CD4-positive, CD25-positive, alpha-beta regulatory T cell (primary cell): ENCODE results near the gene LSP1. TPM values are rescaled to one million over a fixed set of nuclear protein-coding genes. Genes with fewer than 3 reads are reported as not detected.

Source experiments
- ATAC-seq, 2 donors: fragments of 150-1000 bp; cut with Tn5 transposase; one replicate each; pipeline ENCODE4 v1.10.0; 2021; ENCODE audit warnings: low read depth in 2 of 2, moderate number of reproducible peaks in 2 of 2, moderate library complexity in 1 of 2
- DNase-seq, 3 donors: peaks; one replicate each; pipeline versions ENCODE4 v3.0.0 to v3.0.0-alpha.2; 2012 to 2022; ENCODE audit warnings: mixed read lengths in 1 of 3
- H3K27ac ChIP-seq: one replicate; pipeline ENCODE4 v1.7.0; 2013; ENCODE audit warnings: mild to moderate bottlenecking, low read length; ENCODE audit not compliant: insufficient read depth, poor library complexity, severe bottlenecking
- H3K27me3 ChIP-seq: one replicate; pipeline ENCODE4 v1.7.0; 2013; ENCODE audit warnings: low read length; ENCODE audit not compliant: control insufficient read depth, insufficient read depth
- H3K36me3 ChIP-seq: one replicate; pipeline ENCODE4 v1.7.0; 2013; ENCODE audit warnings: mild to moderate bottlenecking, low read length, moderate library complexity; ENCODE audit not compliant: control insufficient read depth, insufficient read depth
- H3K4me1 ChIP-seq: 2 replicates; pipeline ENCODE4 v1.7.0; 2013; ENCODE audit warnings: mild to moderate bottlenecking, low read length; ENCODE audit not compliant: insufficient read depth, control insufficient read depth, poor library complexity, severe bottlenecking
- H3K4me3 ChIP-seq: one replicate; pipeline ENCODE4 v1.7.0; 2013; ENCODE audit warnings: low read depth, mild to moderate bottlenecking, low read length, moderate library complexity
- H3K9me3 ChIP-seq, 2 experiments: 1 replicate in 1 of 2; 2 replicates in 1 of 2; pipeline ENCODE4 v1.7.0; 2013; ENCODE audit warnings: low read length in 2 of 2, mild to moderate bottlenecking in 1 of 2, moderate library complexity in 1 of 2; ENCODE audit not compliant: control insufficient read depth in 2 of 2
- H3K27ac Mint-ChIP-seq, 3 donors: one replicate each; pipeline ENCODE4 v1.8.0; 2020 to 2022; ENCODE audit warnings: mild to moderate bottlenecking in 3 of 3, mixed read lengths in 3 of 3, moderate library complexity in 2 of 3
- H3K27me3 Mint-ChIP-seq: one replicate; pipeline ENCODE4 v1.8.0; 2022; ENCODE audit warnings: mild to moderate bottlenecking, mixed read lengths
- H3K36me3 Mint-ChIP-seq: one replicate; pipeline ENCODE4 v1.8.0; 2020; ENCODE audit warnings: mixed read lengths
- H3K4me1 Mint-ChIP-seq, 4 donors: one replicate each; pipeline ENCODE4 v1.8.0; 2020 to 2022; ENCODE audit warnings: mixed read lengths in 4 of 4, mild to moderate bottlenecking in 1 of 4
- H3K4me3 Mint-ChIP-seq, 4 donors: one replicate each; pipeline ENCODE4 v1.8.0; 2020 to 2022; ENCODE audit warnings: mild to moderate bottlenecking in 4 of 4, mixed read lengths in 4 of 4, moderate library complexity in 3 of 4
- H3K9me3 Mint-ChIP-seq, 7 donors: one replicate each; pipeline ENCODE4 v1.8.0; 2020 to 2022; ENCODE audit warnings: mixed read lengths in 7 of 7, mild to moderate bottlenecking in 3 of 7, moderate library complexity in 2 of 7
- polyA plus RNA-seq, 4 donors: library from polyadenylated mRNA; unstranded; fragments of 300-500 nt; fragmentation: Illumina TruSeq; gene quantifications; one replicate each; pipeline ENCODE4 v1.2.3, GENCODE V29; 2021
- total RNA-seq: library from RNA; stranded (reverse); gene quantifications from one replicate; pipeline ENCODE4 v1.2.3, GENCODE V29; 2022

The LSP1 gene
- total and polyA plus RNA-seq, 5 donors from 2014 or later = 381 to 514 (median 452) TPM

DNA sequence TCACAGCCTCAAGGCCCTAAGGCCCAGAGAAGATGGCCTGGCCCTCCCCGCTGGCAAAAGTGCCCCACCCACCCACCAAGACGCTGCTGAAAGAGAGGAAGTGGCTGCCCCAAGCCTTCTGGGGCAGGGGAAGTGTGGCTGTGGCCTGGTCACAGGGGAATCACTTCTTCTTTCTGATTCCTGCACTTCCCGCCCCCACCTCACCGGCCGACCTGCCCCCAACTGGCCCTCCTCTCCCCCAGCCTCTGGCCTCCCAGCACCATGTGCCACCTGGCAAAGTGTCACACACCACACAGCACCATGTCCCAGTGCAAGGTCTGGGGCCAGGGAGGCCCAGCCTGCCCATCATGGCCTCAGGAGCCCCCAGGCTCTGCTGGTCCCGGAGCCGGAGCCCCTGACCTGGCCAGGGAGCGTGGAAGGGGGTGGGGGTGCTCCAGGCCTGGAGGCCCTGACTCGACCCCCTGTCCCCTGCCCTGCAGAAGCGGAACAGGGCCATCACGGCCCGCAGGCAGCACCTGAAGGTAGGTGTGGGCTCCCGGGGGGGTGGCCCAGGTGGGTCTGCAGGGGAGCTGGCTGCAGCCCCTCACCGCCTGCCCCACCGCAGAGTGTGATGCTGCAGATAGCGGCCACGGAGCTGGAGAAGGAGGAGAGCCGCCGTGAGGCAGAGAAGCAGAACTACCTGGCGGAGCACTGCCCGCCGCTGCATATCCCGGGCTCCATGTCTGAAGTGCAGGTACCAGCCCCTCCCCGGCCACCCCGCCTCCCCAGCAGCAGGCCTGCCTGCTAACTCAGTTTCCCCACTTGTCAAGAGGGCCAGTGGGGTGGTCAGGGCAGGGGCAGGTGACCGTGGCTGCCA, 12.7 kb upstream of the LSP1 start:
- DNase-seq = peak in 1 of 3 donors; percentile 21
- no peaks in the 10 kb centered on the region for H3K9me3 Mint-ChIP-seq

DNA sequence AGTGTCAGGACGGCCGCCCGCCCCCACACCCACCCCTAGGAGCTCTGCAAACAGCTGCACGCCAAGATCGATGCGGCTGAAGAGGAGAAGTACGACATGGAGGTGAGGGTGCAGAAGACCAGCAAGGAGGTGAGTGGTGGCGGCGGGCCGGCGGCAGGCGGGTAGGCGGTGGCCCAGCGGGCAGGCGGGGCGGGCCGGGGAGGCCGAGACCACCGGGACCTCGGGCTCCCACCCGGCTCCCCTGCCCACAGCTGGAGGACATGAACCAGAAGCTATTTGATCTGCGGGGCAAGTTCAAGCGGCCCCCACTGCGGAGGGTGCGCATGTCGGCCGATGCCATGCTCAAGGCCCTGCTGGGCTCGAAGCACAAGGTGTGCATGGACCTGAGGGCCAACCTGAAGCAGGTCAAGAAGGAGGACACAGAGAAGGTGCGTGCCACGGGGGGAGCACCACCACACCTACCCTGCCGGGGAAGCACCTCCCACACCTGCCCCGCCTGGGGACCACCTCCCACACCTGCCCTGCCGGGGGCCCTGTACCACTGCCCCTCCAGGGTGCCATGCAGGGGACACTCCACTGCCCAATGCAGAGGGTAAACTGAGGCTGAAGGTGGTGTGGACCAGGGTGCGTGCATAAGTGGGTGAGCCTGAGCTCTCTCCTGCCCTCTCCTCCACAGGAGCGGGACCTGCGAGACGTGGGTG, 12.0 kb upstream of the LSP1 start:
- no peak overlapping the region for H3K4me3 Mint-ChIP-seq
- H3K36me3 ChIP-seq = no peaks in the 10 kb centered on the region
- H3K27me3 Mint-ChIP-seq = no peaks in the 10 kb centered on the region
- H3K4me1 ChIP-seq = peaks cover 53% of the 10 kb centered on the region
- H3K4me3 ChIP-seq = no peak overlapping the region
- no peaks in the 10 kb centered on the region for H3K27me3 ChIP-seq
- DNase-seq = no peak
- H3K36me3 Mint-ChIP-seq = no peaks in the 10 kb centered on the region
- H3K9me3 ChIP-seq = no peaks in the 10 kb centered on the region
- no peak for ATAC-seq
- H3K27ac ChIP-seq = no peak overlapping the region
- no peaks in the 10 kb centered on the region for H3K9me3 Mint-ChIP-seq
- H3K27ac Mint-ChIP-seq = peak overlapping the region in 1 of 3 donors; percentile 26
- H3K4me1 Mint-ChIP-seq = peaks cover 12 to 43% (median 25%) of the 10 kb centered on the region in 4 donors

More for the DNA sequence above, 12.7 kb upstream of the LSP1 start:
- Mint-ChIP-seq H3K27me3 (no peaks in the 10 kb centered on the region), H3K4me1 (peaks cover 7 to 35% (median 19%) of the 10 kb centered on the region in 4 donors), H3K27ac (peak overlapping the region in 2 of 3 donors; percentile 69 to 71), H3K36me3 (no peaks in the 10 kb centered on the region), H3K4me3 (peak overlapping the region in 1 of 4 donors; percentile 61)
- H3K27me3 ChIP-seq = no peaks in the 10 kb centered on the region
- H3K4me1 ChIP-seq = peaks cover 45% of the 10 kb centered on the region
- H3K4me3 ChIP-seq = no peak overlapping the region
- no peak overlapping the region for H3K27ac ChIP-seq
- no peaks in the 10 kb centered on the region for H3K9me3 ChIP-seq
- no peak for ATAC-seq
- H3K36me3 ChIP-seq = no peaks in the 10 kb centered on the region

DNA sequence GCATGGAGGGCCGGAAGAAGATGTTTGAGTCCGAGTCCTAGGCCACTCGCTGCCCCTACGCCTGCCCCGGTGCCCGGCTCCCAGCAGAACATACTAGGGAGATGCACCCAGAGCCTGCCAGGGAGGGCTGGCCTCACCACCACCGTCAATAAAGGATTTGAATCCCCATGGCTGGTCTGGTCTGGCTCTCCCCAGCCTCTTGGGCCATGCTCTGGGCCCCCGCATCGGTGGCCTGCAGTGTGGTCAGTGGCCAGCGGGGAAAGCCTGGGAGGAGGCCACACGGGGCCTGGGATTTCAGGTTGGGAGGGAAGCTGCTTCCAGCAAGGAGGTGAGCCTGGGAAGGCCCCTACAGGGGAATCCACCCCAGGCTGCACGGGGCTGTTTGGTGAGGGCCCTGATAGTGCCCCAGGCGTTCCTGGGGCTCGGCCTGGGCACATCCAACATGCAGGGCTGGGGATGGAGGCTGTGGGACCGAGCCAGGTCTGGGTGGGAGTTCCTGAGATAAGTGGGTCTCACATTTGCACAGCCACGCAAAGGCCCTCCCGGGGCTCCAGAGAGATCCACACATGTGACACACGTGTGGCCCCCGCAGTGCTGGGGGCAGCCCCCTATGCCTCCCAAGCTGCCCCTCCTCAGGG, 11.3 kb upstream of the LSP1 start:
- DNase-seq (no peak), ATAC-seq (no peak)
- Histone ChIP-seq H3K36me3 (no peaks in the 10 kb centered on the region), H3K4me3 (no peak overlapping the region), H3K27ac (no peak overlapping the region), H3K4me1 (peaks cover 60% of the 10 kb centered on the region), H3K9me3 (no peaks in the 10 kb centered on the region), H3K27me3 (no peaks in the 10 kb centered on the region)
- Mint-ChIP-seq H3K4me3 (no peak overlapping the region), H3K27me3 (no peaks in the 10 kb centered on the region), H3K4me1 (peaks cover 12 to 50% (median 27%) of the 10 kb centered on the region in 4 donors), H3K36me3 (no peaks in the 10 kb centered on the region), H3K9me3 (no peaks in the 10 kb centered on the region), H3K27ac (no peak overlapping the region)

DNA sequence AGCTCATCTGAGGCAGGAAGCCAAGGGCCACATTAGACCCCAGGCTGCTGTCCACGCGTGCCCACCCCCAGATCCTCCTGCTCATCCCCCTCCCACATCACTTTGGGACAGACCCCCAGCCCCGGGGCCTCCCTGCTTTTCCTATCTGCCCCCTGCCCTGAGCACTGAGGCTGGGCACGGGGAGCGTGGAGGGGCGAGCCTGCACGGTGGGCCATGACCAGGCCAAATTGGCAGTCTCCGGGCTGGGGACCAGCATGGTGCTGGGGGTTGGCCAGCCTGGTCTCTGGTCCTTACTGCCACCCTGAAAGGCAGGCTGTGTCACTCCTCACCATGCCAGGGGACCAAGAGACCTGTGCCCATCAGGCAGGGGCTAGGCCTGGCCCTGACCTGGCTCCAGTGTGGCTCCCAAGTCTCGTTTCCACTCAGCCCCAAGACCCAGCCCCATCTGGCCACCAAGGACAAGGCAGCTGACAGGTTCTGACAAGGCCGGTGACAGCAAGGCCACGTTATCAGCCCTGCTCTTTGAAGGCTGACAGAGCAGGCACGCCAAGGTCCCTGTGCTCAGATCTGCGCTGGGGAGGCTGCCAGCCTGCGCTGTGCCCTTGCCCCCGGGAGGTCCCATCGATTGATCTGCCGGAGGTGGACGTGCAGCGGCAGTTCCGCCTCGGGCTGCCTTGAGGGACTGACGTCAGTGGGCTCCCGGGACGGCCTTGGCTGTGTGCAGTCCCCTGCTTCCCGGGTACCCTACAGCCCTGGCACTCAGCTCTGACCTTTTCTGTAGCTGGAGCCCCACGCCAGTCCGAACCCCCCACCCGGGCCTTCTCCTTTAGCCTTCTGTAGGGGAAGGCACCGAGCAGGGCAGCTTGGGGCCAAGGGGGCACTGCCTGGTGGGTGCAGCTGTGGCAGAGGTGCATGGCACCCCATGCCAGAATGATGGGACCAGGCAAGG, 10.5 kb upstream of the LSP1 start:
- H3K4me1 ChIP-seq = peaks cover 66% of the 10 kb centered on the region
- no peak for ATAC-seq
- no peaks in the 10 kb centered on the region for H3K27me3 ChIP-seq
- H3K27me3 Mint-ChIP-seq = no peaks in the 10 kb centered on the region
- H3K9me3 ChIP-seq = no peaks in the 10 kb centered on the region
- H3K4me1 Mint-ChIP-seq = peaks cover 12 to 58% (median 28%) of the 10 kb centered on the region in 4 donors
- no peak overlapping the region for H3K4me3 ChIP-seq
- H3K4me3 Mint-ChIP-seq = peak overlapping the region; percentile 3 to 54 (median 26)
- H3K36me3 Mint-ChIP-seq = no peaks in the 10 kb centered on the region
- no peaks in the 10 kb centered on the region for H3K36me3 ChIP-seq
- H3K27ac ChIP-seq = no peak overlapping the region
- H3K27ac Mint-ChIP-seq = no peak overlapping the region
- no peaks in the 10 kb centered on the region for H3K9me3 Mint-ChIP-seq
- no peak for DNase-seq

DNA sequence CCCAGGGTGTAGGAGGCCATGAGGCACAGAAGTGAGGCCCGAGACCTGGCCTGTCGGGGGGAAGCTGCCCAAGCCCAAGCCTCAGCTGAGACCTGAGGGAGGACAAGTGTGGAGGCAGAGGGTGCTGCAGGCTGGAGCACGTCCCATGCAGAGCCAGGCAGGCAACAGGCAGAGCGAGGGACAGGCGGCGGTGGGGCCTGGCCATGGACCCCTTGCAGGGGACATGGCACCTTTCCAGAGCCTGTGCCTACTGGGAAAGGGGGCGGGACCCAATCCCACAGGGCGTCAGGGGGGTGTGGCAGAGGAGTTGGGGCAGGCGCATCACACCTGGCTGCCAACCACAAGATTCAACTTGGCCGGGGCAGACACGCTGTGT, 9.8 kb upstream of the LSP1 start:
- Mint-ChIP-seq H3K4me3 (peak overlapping the region; percentile 19 to 80 (median 43)), H3K9me3 (no peaks in the 10 kb centered on the region), H3K4me1 (peaks cover 12 to 58% (median 28%) of the 10 kb centered on the region in 4 donors), H3K27ac (peak overlapping the region in 2 of 3 donors; percentile 55 to 89), H3K27me3 (no peaks in the 10 kb centered on the region), H3K36me3 (no peaks in the 10 kb centered on the region)
- Histone ChIP-seq H3K27ac (no peak overlapping the region), H3K4me1 (peaks cover 66% of the 10 kb centered on the region), H3K4me3 (no peak overlapping the region), H3K9me3 (no peaks in the 10 kb centered on the region), H3K36me3 (no peaks in the 10 kb centered on the region), H3K27me3 (no peaks in the 10 kb centered on the region)
- DNase-seq = no peak
- ATAC-seq = no peak

DNA sequence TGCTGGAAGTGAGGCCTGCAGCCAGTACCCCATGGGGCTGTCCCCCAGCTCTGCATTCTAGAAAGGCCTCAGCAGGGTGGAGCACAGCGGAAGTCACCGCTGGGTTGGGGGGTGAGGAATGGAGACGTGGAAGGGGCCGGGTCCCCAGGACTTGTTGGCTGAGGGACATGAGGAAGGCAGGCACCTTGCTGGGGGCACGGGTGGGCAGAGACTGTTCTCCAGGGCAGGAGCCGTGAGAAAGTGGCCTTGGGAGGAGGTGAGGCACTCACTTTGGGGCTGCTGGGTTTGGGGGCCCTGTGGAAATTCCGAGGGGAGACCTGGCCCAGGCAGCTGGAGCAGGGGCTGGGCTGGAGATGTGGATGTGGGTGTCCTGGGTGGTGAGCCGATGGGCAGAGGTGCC, 9.1 kb upstream of the LSP1 start:
- peaks cover 12 to 64% (median 29%) of the 10 kb centered on the region in 4 donors for H3K4me1 Mint-ChIP-seq

More for the DNA sequence above, 9.1 kb upstream of the LSP1 start:
- peak overlapping the region; percentile 89 to 99 (median 96) for H3K27ac Mint-ChIP-seq
- no peaks in the 10 kb centered on the region for H3K27me3 Mint-ChIP-seq
- Histone ChIP-seq H3K27ac (peak overlapping the region; percentile 76), H3K36me3 (no peaks in the 10 kb centered on the region), H3K27me3 (no peaks in the 10 kb centered on the region), H3K4me1 (peaks cover 66% of the 10 kb centered on the region), H3K4me3 (no peak overlapping the region), H3K9me3 (no peaks in the 10 kb centered on the region)
- no peak for DNase-seq
- H3K4me3 Mint-ChIP-seq = peak overlapping the region; percentile 55 to 91 (median 82)
- no peaks in the 10 kb centered on the region for H3K36me3 Mint-ChIP-seq
- H3K9me3 Mint-ChIP-seq = no peaks in the 10 kb centered on the region
- no peak for ATAC-seq
